GM13977 (cell line): ENCODE measurements around the gene TNIP1.

ENCODE experiments used
- DNase-seq: peaks from one replicate; pipeline ENCODE4 v3.0.0; 2012; ENCODE audit warnings: low spot score
- CTCF ChIP-seq: IDR thresholded peaks from 2 replicates; pipeline ENCODE4 v1.5.1; 2012; ENCODE audit warnings: mild to moderate bottlenecking, control low read depth; ENCODE audit not compliant: insufficient read depth; ENCODE audit errors: extremely low read depth, missing control alignments
- in situ Hi-C: fragments of 300-500 bp; cut with MboI; formaldehyde crosslinking; loops from one replicate; pipeline ENCODE4 v1.12.0; 2022; ENCODE audit warnings: low sequenced_read_pairs, low pct_unique_long_range_greater_than_20kb, mixed read lengths, inconsistent platforms; ENCODE audit not compliant: unreplicated experiment

The TNIP1 gene

GRCh38 chr5:151123897-151124751, 43.3 kb upstream of the TNIP1 start:
- DNase-seq, result peak; percentile 84
- TF ChIP-seq CTCF, result no peak
- in situ Hi-C loops, result loop anchor here (5.0 kb wide), 1 partner anchor 38 kb away; no protein-coding TSS in a partner anchor

- no peak for TF ChIP-seq CTCF
- in situ Hi-C loops, result loop anchor here (5.0 kb wide), 1 partner anchor 39 kb away; no protein-coding TSS in a partner anchor
- DNase-seq, result no peak
Observed at GRCh38 chr5:151122828-151123227, 42.0 kb upstream of the TNIP1 start.

DNA sequence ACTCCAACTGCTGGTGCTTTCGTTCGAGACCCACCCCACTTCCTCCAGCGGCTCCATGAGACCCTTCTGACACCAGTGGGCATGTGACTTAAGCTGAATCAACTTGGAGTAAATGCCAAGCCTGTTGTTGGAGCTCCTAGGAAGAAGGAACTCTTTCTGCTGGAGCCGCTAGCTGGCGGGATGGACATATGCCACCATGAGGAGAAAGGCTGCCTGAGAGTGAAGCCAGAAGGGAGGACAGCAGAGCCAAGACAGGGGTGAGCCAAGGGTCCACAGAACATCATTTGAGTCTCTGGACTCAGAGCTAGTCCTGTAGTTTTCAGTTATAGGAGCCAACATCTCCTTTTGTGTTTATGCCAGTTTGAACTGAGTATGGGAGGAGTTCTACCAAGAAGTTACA, 40.8 kb upstream of the TNIP1 start:
- in situ Hi-C loops, result loop anchor here (5.0 kb wide), 1 partner anchor 41 kb away; no protein-coding TSS in a partner anchor
- DNase-seq, result no peak
- TF ChIP-seq CTCF, result no peak

- no peak for DNase-seq
- no peak for TF ChIP-seq CTCF
- in situ Hi-C loops, result loop anchor here (5.0 kb wide), 1 partner anchor 41 kb away; no protein-coding TSS in a partner anchor
Observed at GRCh38 chr5:151121095-151121494, 40.3 kb upstream of the TNIP1 start.

DNA sequence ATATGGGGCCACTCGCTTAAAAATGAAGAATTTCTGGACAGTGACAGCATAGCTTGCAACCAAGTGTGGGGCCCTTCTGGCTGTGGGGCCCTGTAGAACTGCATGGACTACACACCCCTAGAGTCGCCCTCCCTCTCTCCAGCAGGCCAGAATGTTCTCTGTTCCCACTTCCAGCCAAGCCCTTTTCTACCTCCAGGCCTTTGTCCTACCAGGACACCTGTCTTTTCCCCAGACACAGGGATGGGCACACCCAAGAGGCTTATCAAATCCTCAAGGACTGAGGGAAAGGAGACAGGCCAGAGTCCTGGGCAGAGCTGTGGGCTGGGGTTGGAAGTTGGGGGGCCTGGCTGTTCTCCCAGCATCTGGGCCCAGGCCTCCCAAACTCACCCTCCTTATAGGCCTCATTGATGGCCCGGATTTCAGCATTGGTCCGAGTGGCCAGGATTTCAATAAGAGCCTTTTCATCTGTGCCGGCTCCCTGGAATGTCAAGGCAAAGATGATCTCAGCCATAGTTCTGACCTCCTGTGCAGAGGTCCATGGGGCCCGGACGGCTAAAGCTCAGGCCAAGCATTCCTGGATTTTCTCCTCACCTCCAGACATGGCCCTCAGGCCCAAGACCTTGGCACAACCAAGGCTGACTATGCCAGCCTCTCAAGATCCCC, 38.2 kb upstream of the TNIP1 start:
- in situ Hi-C loops, result loop anchor here (5.0 kb wide), 1 partner anchor 67 kb away; no protein-coding TSS in a partner anchor
- no peak for TF ChIP-seq CTCF

GRCh38 chr5:151115272-151115905, 34.6 kb upstream of the TNIP1 start:
- peak; percentile 95 for TF ChIP-seq CTCF
- in situ Hi-C loops, result loop anchor here (5.0 kb wide), 1 partner anchor 63 kb away; no protein-coding TSS in a partner anchor
- DNase-seq, result peak; percentile 59

More for the DNA sequence above, 38.2 kb upstream of the TNIP1 start:
- no peak for DNase-seq
